Duodenal mucosa (tissue), 2 donors: Measurements from ENCODE around the gene MAEL.
"Not testable (repeated sequence)": the region's sequence is repeated elsewhere in the genome, so short reads cannot be mapped to it uniquely, and the experiment has no call there.

Source experiments
- H3K27ac ChIP-seq: one replicate; pipeline ENCODE4 v1.7.0; 2013; ENCODE audit warnings: low read depth, low read length
- H3K27me3 ChIP-seq, 2 donors: one replicate each; pipeline ENCODE4 v1.7.0; 2013; ENCODE audit warnings: low read length in 2 of 2, control low read depth in 1 of 2; ENCODE audit not compliant: insufficient read depth in 2 of 2, control insufficient read depth in 1 of 2
- H3K36me3 ChIP-seq, 2 donors: one replicate each; pipeline ENCODE4 v1.7.0; 2013; ENCODE audit warnings: low read length in 2 of 2, control low read depth in 1 of 2; ENCODE audit not compliant: insufficient read depth in 2 of 2, control insufficient read depth in 1 of 2
- H3K4me1 ChIP-seq, 2 donors: one replicate each; pipeline ENCODE4 v1.7.0; 2013; ENCODE audit warnings: low read length in 2 of 2, control low read depth in 1 of 2; ENCODE audit not compliant: insufficient read depth in 2 of 2, control insufficient read depth in 1 of 2
- H3K4me3 ChIP-seq, 2 donors: one replicate each; pipeline ENCODE4 v1.7.0; 2013; ENCODE audit warnings: low read length in 2 of 2, low read depth in 1 of 2
- H3K9ac ChIP-seq, 2 donors: one replicate each; pipeline ENCODE4 v1.7.0; 2013; ENCODE audit warnings: low read length in 2 of 2, low read depth in 1 of 2
- H3K9me3 ChIP-seq, 2 donors: one replicate each; pipeline ENCODE4 v1.7.0; 2013; ENCODE audit warnings: low read length in 2 of 2, control low read depth in 1 of 2; ENCODE audit not compliant: control insufficient read depth in 1 of 2

Gene MAEL

DNA sequence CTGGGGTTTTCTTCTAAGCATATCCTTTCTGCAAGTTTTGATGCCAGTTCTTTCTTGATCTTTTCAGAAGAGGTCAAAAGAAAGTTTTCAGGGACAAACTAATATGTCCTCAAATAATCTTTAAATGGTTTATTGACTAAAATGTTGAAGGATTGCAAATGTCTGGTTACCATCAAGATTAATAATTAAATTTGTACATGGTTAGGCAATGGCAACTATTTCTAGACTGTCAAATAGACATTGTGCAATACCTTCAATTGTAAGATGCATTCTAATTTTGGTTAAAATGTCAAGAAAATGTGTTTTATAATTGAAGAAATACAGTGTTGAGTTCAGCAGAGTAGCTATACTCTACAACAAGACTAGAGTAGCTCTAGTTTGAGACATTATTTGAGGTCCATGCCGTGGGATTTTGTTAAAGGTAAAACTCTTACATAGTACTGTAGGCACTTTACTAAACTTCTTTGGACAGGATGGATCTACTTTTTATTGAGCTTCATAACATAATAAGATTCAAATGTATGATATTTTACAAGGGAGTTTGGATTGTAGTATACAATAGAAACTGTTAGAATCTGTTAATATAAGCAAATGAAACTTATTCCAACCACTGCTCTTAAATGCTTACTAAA lies 22.6 kb downstream of the MAEL start:
- H3K9ac ChIP-seq: no peak overlapping the region
- H3K9me3 ChIP-seq: no peaks in the 10 kb centered on the region
- no peaks in the 10 kb centered on the region for H3K36me3 ChIP-seq
- peaks cover 0 to 2% of the 10 kb centered on the region in 2 donors for H3K27me3 ChIP-seq
- no peaks in the 10 kb centered on the region for H3K4me1 ChIP-seq
- H3K27ac ChIP-seq: no peak overlapping the region
- H3K4me3 ChIP-seq: no peak overlapping the region

DNA sequence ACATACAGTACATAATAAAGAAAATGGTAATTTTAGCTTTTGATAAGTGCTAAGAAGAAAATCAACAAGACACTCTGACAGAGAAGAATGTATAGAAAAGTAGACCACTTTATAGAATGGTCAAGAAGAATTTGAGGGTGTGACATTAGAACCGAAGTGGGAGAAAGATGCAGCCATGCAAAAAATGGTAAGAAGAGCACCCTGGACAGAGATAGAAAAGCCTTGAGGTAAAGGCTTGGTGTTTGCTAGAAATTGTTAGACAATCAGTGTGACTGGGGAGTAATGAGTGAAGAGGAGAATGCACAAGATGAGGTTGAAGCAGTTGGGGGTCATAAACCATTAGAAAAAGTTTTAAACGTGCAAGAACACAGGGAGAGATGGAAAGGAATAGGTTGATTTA lies 23.5 kb downstream of the MAEL start:
- no peak overlapping the region for H3K27ac ChIP-seq
- H3K36me3 ChIP-seq: no peaks in the 10 kb centered on the region
- H3K9ac ChIP-seq: no peak overlapping the region
- H3K27me3 ChIP-seq: peaks cover 0 to 2% of the 10 kb centered on the region in 2 donors
- H3K9me3 ChIP-seq: no peaks in the 10 kb centered on the region
- no peaks in the 10 kb centered on the region for H3K4me1 ChIP-seq
- no peak overlapping the region for H3K4me3 ChIP-seq

DNA sequence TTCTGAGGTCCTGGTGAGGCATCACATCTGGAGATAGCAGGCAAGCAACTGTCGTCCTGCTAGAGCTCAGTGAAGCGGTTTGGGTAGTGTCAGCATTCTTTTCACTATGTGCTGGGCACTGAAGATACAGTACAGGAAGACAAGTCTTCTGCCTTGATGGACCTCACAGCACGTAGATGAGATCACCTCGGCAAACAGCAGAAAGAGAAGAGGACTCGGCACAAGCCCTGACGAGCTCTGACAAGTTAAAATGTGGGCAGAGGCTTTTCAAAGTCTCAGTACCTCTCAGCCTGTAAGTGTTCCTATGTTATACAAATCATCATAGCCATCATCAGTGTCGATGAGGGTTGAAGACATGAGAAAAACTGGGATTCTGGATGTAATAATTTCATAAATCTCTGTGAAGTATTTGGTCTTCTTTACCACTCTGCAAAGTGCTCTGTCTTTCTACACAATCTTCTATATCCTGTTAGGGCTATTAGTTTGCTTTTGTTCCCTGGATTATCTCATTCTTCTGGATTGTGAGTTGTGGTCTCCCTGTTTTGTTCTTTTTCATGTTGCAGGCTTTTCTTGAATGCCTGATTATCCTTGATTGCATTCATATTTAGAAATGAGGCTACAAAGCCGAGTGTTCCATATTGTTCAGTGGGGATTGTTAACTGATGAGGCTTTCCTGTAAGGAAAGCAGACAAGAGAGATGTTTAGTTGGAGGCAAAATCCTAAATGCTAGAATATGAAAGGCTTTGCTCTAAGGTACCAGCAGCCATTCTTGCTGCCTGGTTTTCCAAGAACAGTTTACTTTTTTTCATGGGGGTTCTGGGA lies 24.2 kb downstream of the MAEL start:
- Histone ChIP-seq H3K4me1 (no peaks in the 10 kb centered on the region), H3K27me3 (peaks cover 0 to 2% of the 10 kb centered on the region in 2 donors), H3K27ac (no peak overlapping the region), H3K36me3 (no peaks in the 10 kb centered on the region), H3K4me3 (no peak overlapping the region), H3K9ac (no peak overlapping the region), H3K9me3 (no peaks in the 10 kb centered on the region)

DNA sequence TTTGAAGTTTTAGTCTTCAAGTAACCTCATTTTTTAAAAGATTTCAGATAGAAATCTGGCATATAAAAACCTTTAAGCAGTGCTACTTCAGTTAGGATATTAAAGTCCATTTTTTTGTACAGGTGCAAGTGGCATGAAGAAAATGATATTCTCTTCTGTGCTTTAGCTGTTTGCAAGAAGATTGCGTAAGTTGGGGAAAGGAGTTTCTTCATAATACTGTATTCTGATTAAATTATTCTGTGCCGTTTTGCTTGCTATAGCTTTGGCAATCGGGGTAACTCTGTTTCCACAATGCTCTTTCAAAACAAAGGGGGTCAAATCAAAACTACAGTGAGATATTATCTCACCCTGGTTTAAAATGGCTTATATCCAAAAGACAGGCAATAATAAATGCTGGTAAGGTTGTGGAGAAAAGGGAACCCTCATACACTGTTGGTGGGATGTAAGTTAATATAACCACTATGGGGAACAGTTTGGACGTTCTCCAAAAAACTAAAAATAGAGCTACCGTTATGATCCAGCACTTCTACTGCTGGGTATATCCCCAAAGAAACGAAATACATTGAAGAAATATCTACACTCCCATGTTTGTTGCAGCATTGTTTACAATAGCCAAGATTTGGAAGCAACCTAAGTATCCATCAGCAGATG lies 27.1 kb downstream of the MAEL start:
- H3K9me3 ChIP-seq: no peaks in the 10 kb centered on the region
- no peaks in the 10 kb centered on the region for H3K36me3 ChIP-seq
- peaks cover 0 to 2% of the 10 kb centered on the region in 2 donors for H3K27me3 ChIP-seq
- H3K4me1 ChIP-seq: no peaks in the 10 kb centered on the region
- H3K9ac ChIP-seq: no peak overlapping the region
- H3K27ac ChIP-seq: no peak overlapping the region
- H3K4me3 ChIP-seq: no peak overlapping the region

DNA sequence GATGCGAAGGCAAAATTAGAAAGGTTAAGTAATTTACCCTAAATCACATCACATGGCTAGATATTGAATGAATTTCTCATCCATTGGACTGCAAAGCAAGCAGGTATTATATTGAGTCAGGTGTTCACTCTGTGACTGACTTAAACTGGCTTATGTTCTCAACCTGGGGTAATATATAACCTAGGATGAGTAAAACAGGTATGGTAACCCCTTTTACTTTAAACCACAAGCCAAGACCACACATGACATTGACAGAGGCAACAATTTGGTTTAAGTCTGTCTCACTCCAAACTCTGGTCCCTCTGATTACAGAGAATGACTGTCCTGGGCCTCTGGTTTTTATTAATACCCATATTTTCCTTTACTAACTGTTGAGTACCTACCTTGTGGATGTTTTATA lies 33.3 kb downstream of the MAEL start:
- H3K9me3 ChIP-seq: no peaks in the 10 kb centered on the region
- H3K27ac ChIP-seq: no peak overlapping the region
- no peaks in the 10 kb centered on the region for H3K4me1 ChIP-seq

DNA sequence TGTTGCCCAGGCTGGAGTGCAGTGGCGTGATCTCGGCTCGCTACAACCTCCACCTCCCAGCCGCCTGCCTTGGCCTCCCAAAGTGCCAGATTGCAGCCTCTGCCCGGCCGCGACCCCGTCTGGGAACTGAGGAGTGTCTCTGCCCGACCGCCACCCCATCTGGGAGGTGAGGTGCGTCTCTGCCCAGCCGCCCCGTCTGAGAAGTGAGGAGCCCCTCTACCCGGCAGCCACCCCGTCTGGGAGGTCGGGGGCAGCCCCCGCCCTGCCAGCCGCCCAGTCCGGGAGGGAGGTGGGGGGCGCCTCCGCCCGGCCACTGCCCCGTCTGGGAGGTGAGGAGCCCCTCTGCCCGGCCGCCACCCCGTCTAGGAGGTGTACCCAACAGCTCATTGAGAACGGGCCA lies 40.5 kb downstream of the MAEL start:
- H3K27ac ChIP-seq, H3K36me3 ChIP-seq, H3K4me1 ChIP-seq, H3K9me3 ChIP-seq, H3K4me3 ChIP-seq, H3K27me3 ChIP-seq, H3K9ac ChIP-seq: not testable (repeated sequence)

More for the DNA sequence above, 33.3 kb downstream of the MAEL start:
- Histone ChIP-seq H3K36me3 (no peaks in the 10 kb centered on the region), H3K27me3 (peaks cover 0 to 3% of the 10 kb centered on the region in 2 donors), H3K4me3 (no peak overlapping the region), H3K9ac (no peak overlapping the region)

DNA sequence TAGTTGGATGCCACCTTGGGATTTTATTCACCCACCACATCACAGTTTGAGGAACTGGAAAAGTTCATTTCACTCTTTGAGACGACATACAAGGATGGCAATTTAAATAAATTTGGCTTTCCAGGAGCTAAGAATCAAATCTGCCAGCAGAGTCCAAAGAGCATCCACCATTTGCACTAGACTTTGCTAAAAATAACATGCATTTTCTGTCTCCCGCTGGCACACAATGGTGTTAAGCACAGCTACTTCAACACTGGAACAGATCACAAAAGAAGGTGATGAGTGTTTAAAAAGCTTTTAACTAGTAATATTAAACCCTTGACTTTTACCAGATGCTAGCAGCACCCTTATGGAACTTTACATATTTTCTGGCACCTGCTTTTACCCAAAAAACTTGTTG lies 44.6 kb downstream of the MAEL start:
- Histone ChIP-seq H3K36me3 (no peaks in the 10 kb centered on the region), H3K9ac (no peak overlapping the region), H3K4me1 (no peaks in the 10 kb centered on the region), H3K27me3 (no peaks in the 10 kb centered on the region), H3K27ac (no peak overlapping the region), H3K4me3 (no peak overlapping the region), H3K9me3 (no peaks in the 10 kb centered on the region)

DNA sequence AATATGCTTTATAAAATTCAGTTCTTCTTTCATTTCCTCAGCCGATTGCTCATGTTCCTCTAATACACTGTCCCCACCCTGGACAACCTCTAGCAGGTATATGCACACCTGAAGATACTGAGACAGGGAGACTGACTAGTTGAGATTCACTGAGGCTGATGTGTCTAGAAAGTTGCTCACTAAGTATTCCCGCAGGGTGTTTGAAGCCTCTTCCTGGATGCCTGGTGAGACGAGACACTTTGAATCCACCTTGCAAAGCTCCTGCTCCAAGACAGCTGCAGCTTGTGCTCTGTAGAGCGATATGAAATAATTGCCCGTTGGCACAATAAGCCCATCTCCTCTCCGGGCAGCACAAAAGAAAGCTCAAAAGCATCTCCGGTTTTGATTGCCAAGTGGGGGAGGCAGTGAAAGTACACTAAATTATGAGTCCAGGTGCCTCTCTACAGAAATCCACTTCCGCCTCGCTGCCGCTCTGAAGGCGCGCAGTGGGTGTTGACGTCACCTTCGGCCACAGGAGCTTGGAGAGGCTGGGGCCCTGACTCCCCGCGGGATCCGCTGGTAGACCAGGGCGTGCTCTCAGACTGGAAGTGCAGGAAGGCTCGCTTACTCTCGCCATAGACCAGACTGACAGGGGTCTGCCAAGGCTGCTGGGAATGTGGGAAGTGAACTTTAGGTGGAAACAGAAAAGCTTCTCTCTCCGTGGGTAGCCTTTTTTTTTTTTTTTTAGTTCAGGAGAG lies 54.8 kb downstream of the MAEL start:
- H3K9me3 ChIP-seq: no peaks in the 10 kb centered on the region
- H3K36me3 ChIP-seq: no peaks in the 10 kb centered on the region
- no peaks in the 10 kb centered on the region for H3K27me3 ChIP-seq
- peak overlapping the region; percentile 50 to 58 for H3K9ac ChIP-seq
- peaks cover 4 to 9% of the 10 kb centered on the region in 2 donors for H3K4me1 ChIP-seq
- no peak overlapping the region for H3K27ac ChIP-seq
- peak overlapping the region; percentile 73 to 78 for H3K4me3 ChIP-seq

DNA sequence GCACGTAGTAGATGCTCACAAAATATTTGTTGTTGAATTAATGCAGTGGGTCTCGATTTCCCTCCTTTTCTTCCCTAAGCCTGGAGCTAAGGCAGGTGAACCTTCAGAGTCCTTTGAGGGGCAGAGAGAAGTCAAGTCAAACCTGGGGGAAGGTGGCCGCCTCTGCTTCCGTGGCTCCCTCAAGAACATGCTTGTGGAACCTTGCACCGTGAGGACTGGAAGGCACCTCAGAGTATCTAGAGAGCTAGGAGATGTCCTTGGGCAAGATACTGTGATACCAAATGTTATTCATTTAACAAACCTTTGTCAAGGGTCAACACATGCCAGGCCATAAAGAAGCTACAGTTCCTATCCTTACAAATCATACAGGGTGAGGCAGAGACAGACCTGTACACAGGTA lies 62.8 kb downstream of the MAEL start:
- peaks cover 19 to 63% of the 10 kb centered on the region in 2 donors for H3K36me3 ChIP-seq
- no peaks in the 10 kb centered on the region for H3K4me1 ChIP-seq
- H3K27ac ChIP-seq: no peak overlapping the region
- H3K4me3 ChIP-seq: no peak overlapping the region
- no peaks in the 10 kb centered on the region for H3K9me3 ChIP-seq
- no peaks in the 10 kb centered on the region for H3K27me3 ChIP-seq
- H3K9ac ChIP-seq: no peak overlapping the region

DNA sequence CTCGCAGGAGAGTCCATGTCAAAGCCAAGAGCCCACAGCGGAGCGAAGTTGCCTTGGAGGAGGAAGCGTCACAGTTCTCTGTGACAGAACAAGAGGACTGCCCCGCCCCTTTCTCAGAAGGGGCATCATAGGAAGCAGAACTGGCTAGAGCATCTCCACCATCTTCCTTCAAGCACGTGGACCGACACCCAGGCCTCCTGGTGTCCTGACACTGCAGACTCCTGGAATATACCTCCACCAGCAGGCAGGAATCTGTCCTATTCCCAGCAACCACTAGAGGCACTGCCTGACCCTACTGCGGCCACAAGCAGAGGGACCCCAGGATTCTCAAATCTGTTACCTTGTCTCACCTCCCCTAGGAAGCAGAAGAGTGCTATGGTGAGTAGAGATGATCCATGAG lies 63.3 kb downstream of the MAEL start:
- H3K27ac ChIP-seq: no peak overlapping the region
- H3K4me1 ChIP-seq: no peaks in the 10 kb centered on the region
- H3K9ac ChIP-seq: no peak overlapping the region
- H3K36me3 ChIP-seq: peaks cover 19 to 67% of the 10 kb centered on the region in 2 donors
- H3K4me3 ChIP-seq: no peak overlapping the region
- no peaks in the 10 kb centered on the region for H3K27me3 ChIP-seq
- H3K9me3 ChIP-seq: no peaks in the 10 kb centered on the region
